NCI-H2227 treated with DMSO at 0.1 percent for 48 hours (cell line): ENCODE measurements around the gene IL17RE.
"Not testable (repeated sequence)": the region's sequence is repeated elsewhere in the genome, so short reads cannot be mapped to it uniquely, and the experiment has no call there.

Experiments
- DNase-seq: peaks from one replicate; lab custom pipeline; 2025; lab: John Stamatoyannopoulos, UW

Gene IL17RE

DNA sequence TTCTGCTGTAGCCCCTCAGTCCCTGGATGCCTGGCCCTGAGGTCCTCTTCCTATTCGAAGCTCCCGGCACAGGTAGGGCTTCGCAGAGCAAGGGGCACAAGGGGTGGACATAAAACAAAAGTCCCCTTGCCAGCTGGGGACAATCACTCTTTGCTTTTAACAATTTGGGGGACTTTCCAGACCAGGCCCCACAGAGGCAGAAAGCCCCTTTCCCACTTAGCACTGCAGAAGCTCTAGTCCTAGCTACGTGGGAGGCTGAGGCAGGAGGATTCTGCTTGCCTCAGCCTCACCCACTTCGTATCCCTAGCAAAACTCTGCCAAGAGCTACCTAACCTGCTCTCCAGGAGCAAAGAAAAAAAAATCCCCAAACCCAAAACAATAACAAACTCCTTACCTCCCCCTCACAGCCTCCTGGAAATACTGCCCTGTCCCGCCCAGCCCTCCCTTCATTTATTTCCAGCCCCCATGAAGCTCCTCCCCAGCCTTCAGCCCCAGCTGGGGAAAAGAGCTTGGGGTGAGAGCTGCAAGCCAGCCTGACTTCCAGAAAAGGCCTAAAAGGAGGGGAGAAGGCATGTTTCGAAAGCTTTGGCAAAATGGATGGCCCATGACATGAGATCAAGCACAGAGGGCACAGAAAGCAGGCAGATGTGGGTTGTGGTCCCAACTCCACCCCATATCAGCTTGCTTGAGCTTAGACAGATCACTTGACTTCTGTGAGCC, 22.7 kb upstream of the IL17RE start, which contains the start of gene CIDEC:
CIDEC (minus strand) TSS at position 424 of the 720 bp plus-strand sequence. CDS start 1,767 bp downstream, outside the sequence.
- DNase-seq, result no peak

DNA sequence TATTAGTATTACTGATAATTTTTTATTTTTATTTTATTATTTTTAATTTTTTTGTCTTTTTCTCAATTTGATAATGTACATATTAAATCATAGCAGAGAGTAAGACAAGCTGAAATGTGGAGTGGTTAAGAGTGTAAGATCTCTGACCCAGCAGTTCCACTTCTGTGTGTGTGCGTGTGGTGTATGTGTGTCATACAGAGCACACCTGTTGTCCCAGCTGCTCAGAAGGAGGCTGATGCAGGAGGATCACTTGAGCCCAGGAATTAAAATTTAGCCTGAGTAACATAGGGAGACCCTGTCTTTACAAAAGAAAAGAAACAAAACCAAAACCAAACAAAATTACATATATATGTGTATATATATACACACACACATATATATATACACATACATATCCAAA, 21.2 kb upstream of the IL17RE start:
- DNase-seq, result no peak

DNA sequence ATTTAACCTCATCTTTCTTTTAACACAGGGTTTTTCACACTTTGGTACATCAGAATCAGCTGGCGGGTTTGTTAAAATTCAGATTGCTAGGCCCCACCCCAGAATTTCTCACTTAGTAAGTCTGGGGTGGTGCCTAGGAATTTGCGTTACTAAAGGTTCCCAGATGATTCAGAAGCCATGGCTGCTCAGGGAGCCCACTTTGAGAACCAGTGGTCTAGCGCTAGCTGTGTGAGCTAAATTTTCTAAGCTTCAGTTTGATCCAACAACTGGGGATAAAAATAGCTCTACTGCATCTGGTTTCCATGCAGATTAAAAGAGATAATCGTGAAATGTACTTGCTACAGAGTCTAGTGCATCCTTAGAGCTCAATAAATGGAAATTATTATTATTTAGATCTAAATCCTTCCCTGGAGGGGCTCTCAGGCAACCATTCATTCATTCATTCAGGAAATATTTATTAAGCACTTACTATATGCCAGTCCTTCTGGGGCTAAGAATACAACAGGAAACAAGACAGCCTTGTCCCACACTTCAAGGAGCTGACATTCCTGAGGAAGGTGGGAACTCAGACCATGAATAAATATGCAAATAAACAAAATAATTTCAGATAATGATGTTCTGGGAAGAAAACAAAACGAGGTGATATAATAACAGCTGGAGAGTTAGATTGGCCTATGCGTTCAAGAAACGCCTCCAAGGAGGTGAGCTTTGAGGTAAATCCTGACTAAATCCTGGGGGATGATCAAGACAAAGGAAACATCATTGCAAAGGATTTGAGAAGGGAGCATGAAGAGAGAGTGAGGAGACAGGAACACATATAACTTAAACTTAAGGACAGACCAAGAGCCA, 18.7 kb upstream of the IL17RE start:
- no peak for DNase-seq

DNA sequence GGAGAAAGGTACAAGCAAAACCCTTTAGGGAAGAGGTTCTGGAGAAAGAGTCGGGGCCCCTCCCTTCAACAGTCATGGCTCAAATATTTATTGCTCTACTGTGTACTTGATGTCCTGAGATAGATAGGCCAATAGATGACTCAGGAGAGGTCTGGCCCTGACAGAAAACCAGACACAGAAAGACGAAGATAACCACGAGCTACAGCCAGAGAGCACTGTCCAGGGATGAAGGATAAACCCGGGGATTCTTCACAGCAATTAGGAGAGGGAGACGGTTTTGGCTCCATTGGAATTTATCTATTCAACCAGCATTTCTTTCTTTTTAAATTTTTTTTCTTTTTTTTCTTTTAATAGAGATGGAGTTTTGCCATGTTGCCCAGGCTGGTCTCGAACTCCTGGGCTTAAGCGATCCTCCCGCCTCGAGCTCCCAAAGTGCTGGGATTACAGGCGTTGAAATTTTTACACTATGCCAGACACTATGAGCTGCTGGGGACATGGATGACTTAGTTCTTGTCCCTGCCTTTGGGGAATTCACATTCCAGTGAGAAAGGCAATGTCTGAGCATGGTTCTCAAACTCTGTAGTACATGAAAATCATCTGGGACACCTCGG, 18.0 kb upstream of the IL17RE start:
- no peak for DNase-seq

DNA sequence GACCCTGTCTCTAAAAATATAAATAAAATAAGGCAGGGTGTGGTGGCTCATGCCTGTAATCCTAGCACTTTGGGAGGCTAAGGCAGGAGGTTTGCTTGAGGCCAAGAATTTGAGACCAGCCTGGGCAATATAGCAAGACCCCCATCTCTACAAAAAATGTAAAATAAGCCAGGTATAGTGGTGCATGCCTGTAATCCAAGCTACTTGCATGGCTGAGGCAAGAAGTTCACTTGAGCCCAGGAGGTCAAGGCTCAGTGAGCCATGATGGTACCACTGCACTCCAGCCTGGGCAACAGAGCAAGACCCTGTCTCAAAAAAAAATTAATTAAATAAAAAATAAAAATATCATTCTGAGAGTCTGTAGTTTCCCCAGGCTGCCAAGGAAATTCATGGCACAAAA, 16.3 kb upstream of the IL17RE start:
- DNase-seq, result no peak

DNA sequence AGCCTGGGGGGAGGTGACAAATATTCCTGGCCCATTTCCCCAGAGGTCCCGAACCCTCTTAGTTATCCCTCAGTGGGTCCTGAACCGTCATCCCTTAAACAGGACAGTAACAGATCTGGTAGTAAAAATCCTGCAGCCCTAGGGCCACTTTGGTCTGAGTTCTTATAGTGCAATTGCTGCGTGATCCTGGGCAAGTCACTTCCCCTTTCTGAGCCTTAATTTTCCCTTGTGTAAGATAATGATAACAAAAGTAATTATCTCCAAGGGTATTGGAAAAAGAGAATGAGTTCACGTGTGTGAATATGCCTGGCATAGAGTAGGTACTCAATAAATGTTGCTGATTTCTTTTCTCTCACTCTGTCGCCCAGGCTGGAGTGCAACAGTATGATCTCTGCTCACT, 15.2 kb upstream of the IL17RE start:
- DNase-seq, result no peak

DNA sequence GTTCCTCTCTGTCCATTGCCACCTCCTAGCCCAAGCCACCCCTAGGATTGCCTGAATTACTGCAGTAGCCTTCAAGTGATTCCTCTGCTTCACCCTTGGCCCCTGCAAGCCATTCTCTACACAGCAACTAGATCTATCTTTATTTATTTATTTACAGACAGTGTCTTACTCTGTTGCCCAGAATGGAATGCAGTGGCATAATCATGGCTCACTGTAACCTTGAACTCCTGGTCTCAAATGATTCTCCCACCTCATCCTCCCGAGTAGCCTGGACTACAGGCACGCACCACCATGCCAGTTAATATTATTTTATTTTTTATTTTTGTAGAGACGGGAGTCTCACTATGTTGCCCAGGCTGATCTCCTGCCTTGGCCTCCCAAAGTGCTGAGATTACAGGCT, 14.1 kb upstream of the IL17RE start:
- no peak for DNase-seq

DNA sequence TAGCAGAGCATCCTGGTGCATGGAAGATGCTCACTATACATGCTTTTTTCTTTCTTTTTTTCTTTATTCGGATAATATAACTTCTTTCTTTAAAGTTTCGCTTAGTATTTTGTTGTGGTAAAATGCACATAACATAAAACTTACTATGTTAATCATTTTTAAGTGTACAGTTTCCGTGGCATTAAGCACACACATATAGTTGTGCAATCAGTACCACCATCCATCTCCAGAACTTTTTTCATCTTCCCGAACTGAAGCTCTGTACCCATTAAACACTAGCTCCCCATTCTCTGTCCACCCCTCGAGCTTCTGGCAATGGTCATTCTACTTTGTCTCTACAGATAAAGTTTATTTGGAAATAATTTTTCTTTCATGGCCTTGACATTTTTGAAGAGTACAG, 13.2 kb upstream of the IL17RE start:
- no peak for DNase-seq

DNA sequence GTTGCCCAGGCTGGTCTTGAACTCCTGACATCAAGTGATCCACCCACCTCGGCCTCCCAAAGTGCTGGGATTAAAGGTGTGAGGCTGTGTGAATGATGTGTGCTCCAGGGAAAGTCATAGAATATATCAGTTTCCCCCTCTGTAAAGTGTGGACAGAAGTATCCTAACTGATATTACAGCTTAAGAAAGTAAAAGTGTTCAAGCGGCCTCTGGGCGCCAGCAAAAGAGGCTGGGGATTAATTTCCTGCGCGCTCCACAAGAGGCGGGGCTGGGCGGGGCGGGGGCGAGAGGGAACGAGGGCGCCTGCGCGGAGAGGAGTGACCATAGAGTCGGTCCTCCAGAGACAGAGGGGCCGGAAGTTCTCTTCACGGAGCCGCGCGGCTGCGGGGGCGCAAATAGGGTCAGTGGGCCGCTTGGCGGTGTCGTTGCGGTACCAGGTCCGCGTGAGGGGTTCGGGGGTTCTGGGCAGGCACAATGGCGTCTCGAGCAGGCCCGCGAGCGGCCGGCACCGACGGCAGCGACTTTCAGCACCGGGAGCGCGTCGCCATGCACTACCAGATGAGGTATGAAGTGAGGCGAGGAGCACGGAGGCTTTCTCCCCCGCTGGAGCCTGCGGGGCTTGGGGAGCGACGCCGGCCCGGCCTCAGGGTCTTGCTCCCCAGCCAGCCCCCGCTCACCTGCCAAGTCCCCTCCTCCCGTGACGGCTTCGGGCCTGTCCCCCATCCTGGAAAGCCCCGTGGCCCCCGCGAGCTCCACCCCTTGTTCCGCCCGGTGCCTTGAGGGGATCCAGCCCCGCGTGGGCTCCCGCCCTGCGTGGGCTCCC, 12.2 kb upstream of the IL17RE start, which contains the start of gene JAGN1:
JAGN1 (plus strand) TSS at position 362 of the 823 bp plus-strand sequence; CDS start at position 475, 113 bp downstream.
- peak; percentile 80 for DNase-seq

DNA sequence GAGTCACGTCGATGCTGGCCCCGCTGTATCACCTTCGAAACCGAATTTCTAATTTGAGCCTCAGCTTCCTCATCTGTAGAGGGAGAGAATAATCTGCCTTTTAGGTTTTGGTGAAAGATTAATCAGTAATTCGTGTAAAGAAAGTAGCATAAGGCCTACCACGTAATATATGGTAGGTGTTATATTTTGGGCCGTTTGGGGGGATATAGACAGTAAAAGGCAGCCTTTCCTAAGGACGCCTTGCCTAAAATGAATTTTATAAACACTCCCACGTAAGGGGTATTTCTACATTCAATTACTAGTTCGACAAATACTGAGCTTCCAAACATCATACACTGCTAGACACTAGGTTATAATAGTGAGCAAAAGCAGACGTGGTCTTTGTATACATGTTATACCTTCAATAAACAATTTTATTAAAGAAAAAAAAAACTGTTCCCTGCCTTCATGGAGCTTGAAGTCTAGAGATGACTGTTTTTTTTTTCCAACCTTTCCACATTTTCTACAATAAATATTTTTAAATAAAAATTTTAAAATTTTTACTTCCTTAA, 11.5 kb upstream of the IL17RE start:
- no peak for DNase-seq

DNA sequence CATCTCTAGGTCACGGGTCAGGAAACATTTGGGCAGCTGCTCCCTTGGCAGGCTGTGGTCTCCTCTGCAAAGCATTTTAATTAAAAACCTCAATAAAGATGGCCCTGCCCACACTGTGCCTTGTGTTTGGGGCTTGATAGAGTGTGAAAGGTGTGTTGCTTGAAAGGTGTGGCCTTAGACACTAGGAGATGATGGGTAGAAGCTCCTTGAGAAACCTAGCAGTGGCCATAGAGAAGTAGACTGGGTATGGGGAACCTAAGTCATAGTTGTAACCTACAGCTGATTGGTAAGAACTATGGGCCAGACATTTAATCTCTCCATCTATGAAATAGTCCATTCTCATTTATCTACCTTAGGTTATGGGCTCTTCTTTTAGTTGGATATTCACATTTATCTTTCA, 8.9 kb upstream of the IL17RE start:
- no peak for DNase-seq

DNA sequence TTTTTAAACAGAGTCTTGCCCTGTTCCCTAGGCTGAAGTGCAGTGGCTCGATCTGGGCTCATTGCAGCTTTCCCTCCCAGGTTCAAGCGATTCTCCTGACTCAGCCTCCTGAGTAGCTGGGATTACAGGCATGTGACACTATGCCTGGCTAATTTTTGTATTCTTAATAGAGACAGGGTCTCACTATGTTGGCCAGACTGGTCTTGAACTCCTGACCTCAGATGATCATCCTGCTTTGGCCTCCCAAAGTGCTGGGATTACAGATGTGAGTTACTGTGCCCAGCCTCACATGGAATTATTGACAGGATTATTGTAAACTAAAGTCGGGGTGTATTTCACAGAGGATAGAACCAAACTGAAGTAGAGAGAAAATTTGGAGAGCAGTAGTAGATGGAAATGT, 6.9 kb upstream of the IL17RE start:
- not testable (repeated sequence) for DNase-seq

DNA sequence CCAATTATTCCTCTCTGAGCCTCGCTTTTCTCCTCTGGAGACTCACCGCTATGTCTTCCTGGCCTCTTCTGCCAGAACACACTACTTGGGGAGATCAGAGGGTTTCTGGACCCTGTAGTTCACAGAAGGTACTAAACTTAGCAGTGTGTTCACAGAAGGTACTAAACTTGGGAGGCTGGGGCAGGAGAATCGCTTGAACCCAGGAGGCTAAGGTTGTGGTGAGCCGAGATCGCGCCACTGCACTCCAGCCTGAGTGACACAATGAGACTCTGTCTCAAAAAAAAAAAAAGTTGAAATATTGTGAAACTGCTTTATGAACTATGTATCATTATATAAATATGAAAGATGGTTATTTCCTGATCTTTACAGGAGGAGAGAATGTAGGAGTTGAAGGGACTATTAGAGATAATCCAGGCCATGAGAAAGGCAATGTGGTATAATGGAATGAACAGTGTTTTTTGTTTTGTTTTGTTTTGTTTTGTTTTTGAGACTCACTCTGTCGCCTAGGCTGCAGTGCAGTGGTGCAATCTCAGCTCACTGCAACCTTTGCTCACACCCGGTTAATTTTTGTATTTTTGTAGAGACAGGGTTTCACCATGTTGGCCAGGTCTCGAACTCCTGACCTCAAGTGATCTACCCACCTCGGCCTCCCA, 5.8 kb upstream of the IL17RE start:
- not testable (repeated sequence) for DNase-seq

DNA sequence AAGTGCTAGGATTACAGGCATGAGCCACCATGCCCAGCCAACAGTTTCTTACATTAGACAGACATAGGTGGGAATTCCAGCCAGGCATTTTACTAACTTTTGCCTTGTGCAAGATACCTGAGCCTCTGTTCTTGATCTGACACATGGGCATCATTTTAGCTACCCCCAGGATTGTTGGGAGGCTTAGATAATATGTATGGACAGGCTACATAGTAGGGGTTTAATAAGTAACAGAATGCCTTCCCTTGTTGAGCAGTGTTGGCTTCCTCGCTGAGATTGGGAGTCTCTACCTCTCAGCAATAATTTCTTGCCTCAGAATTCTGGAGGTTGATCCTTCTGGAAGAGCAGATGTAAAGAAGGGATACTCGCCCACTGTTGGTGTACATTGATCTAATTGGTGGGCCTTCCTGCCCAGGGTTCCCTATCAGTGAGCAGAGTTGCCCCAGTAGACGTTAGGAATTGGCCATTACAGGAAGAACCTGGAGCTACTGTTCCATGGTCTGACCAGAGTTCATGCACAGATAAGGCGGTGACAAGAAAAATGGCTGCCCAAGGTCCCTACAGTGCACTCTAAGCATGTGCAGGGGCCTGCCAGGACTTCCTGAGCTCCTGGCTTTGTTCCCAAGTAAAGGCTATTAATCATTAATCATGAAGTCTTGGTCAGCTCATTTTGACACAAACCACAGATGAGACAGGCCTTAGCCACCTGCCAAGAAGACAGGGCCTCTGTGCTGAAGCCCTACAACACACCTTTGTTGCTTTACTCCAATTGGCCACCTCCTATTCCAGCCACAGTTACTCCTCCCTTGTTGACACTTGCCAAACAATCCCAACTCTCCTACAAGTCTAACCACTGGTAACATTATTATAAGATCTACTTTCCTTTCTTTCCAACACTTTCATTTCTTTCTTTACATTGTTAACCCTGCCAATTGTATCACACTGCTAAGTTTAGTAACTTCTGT, 5.0 kb upstream of the IL17RE start:
- no peak for DNase-seq

DNA sequence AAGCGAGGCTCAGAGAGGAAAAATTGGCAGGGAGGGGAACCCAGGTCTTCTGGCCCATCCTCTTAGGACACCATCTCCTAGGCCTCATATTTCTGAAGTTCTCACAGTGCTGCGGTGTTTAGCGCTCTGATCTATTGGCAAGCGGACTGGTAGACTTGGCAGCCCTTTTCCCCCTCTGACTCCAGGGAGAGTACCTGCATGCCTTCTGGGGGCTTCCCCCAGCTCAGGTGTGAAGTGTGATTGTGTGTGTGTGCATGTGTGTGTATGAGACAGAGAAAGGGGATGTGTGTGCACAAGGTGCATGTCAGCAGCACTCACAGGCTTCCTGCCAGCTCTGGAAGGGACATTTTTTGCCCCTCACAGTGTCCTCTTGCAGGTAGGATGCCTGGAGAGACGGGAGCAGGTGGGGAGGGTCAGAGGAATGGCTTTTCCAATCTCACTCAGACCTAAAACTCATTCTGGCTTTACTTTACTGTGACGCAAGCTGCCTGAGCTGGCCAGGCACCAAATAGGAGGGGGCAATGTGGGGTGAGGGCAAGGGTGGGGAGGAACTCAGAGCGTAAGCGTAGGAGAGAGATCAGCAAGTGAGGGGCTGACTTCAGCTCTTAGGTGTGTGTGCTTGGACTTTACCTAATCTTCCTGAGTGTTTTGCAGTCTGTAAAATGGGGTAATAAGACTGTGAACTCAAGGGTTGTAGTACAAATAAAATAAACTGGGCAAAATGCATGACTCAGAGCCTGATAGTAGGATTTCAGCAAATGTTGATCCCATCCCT, 4.0 kb upstream of the IL17RE start:
- DNase-seq, result no peak

DNA sequence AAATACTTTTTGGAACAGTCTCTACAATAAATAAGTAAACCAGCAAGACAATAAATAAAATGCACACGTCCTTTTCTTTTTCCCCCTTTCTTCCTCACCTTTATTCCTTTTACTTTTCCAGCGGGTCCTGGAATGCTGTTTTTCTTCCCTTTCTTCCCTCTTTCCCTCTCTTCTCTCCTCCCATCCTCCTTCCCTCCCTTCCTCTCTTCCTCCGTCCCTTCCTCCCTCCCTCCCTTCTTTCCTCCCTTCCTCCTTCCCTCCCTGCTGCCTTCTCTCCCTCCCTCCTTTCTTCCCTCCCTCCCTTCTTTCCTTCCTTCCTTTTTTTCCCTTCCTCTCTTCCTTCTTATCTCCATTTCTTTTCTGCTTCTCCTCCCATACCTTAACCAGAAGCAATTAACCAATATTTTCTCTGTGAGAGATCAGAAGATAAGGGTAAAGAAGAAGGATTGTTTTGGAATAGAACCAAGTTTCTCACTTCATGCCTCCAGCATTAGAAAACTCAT, 3.3 kb upstream of the IL17RE start:
- DNase-seq, result no peak

DNA sequence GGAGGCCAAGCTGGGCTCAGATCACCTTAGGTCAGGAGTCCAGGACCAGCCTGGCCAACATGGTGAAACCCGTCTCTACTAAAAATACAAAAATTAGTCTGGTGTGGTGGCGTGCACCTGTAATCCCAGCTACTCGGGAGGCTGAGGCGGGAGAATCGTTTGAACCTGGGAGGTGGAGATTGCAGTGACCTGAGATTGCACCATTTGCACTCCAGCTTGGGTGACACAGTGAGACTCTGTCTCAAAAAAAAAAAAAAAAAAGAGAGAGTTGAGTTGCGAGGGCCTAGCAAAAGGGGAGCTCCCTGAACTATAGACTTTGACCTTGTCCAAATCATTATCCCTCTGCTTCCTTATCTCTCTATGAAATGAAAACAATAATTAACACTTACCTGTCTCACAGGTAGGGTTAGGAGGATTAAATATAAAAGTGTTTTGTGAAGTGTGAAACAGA, 1.7 kb upstream of the IL17RE start:
- DNase-seq, result not testable (repeated sequence)

DNA sequence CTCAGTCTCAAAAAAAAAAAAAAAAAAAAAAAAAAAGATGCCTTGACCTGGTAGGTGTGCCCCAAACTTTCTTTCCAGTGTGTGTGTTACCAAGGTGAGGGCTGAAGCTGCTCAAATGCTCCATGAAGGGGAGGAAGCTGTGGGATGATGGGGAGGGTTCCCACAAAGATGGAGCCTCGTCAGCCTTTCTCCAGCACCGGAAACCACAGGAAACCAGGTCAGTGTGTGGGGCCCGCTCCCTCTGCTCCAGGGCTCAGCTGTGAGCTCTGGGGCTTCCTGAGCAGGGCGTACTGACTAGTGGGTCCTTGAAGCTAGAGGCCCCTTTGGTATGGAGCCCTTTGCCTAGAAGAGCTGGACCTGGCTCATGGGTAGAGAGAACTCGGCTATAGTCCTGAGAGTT, 681 bp upstream of the IL17RE start:
- DNase-seq, result no peak

DNA sequence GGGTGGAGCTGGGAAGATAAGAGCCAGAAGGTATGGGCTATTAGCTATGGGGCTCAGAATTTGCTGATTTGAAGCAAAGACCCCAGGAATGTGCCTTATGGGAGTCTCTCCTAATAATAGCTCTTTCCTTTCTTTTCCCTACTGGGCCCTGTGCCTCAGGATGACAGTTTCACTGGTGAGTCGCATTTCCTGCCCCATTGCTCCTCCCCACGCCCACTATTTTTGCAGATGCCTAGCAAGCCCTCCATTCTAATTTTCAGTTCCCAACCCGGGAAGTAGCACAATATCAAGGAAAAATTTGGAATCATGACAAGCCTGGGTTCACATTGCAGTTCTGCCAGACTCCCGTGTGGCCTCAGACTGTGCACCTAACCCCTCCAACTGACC, 583 bp downstream of the IL17RE start:
- no peak for DNase-seq
